Measurements from ENCODE around the gene SYNJ1. TPM values are rescaled to one million over a fixed set of nuclear protein-coding genes. Genes with fewer than 3 reads are reported as not detected.

The SYNJ1 gene
- 1.7 and 3.0 TPM in 2 replicates for total RNA-seq

GRCh38 chr21:32727687-32728455 lies at the start of gene SYNJ1:
Gene SYNJ1 (minus strand): TSS chr21:32728013. CDS start chr21:32726895, 1,118 bp downstream.

GRCh38 chr21:32612075-32612998 lies 115.5 kb downstream of the SYNJ1 start, which contains the start of gene CFAP298:
Gene CFAP298 (minus strand): TSS chr21:32612377. CDS start chr21:32612243, 134 bp downstream.

GRCh38 chr21:32585042-32585710 lies 142.6 kb downstream of the SYNJ1 start, which contains the start of gene TCP10L:
Gene TCP10L (minus strand): TSS chr21:32585523. CDS start chr21:32584304, 1,219 bp downstream.

Other genes starting within 250 kb of the SYNJ1 start
- gene TCP10L, start 142.5 kb downstream of the SYNJ1 start, total RNA-seq, result not detected in 2 replicates
- gene CFAP298, start 115.6 kb downstream of the SYNJ1 start, total RNA-seq, result 32.4 and 35.8 TPM in 2 replicates
- 7.9 and 10.9 TPM in 2 replicates for gene PAXBP1, start 43.7 kb upstream of the SYNJ1 start, total RNA-seq